OCI-LY7 (cell line): ENCODE data around the gene STK10. TPM values are rescaled to one million over a fixed set of nuclear protein-coding genes. Genes with fewer than 3 reads are reported as not detected.

Experiments
- BruUV-seq: library from RNA; stranded (reverse); fragments of 400-500 nt; replicated peaks from 2 replicates; lab custom pipeline; 2021; lab: Mats Ljungman, UMichigan
- CTCF ChIA-PET: fragments of 300-600 bp; sonication (Branson Sonifier 250); formaldehyde crosslinking; loops from one replicate; lab custom pipeline; 2022; ENCODE audit warnings: antibody characterized with exemption; ENCODE audit not compliant: unreplicated experiment; lab: Charles Lee
- POLR2A ChIA-PET: fragments of 300-600 bp; sonication (Branson Sonifier 250); formaldehyde crosslinking; loops from one replicate; lab custom pipeline; 2022; ENCODE audit warnings: antibody characterized with exemption; lab: Charles Lee
- DNase-seq: peaks from one replicate; pipeline ENCODE4 v3.0.0-alpha.2; 2015; ENCODE audit warnings: low spot score
- H2AFZ ChIP-seq: fragments of 200-600 bp; sonication (generic), shearing (Covaris generic); 2 replicates; pipeline ENCODE4 v1.6.1; 2014; ENCODE audit warnings: mild to moderate bottlenecking, antibody characterized with exemption, low read length, moderate library complexity
- H3K27ac ChIP-seq: fragments of 200-600 bp; sonication (generic); 2 replicates; pipeline ENCODE4 v1.5.1; 2014; ENCODE audit warnings: mixed run types, low read depth, mild to moderate bottlenecking, moderate library complexity, low read length, inconsistent platforms; ENCODE audit not compliant: poor library complexity, severe bottlenecking
- H3K36me3 ChIP-seq: fragments of 200-600 bp; sonication (generic); 2 replicates; pipeline ENCODE4 v1.6.1; 2014; ENCODE audit warnings: mild to moderate bottlenecking, antibody characterized with exemption, low read length, moderate library complexity, mixed read lengths; ENCODE audit not compliant: insufficient read depth
- H3K4me1 ChIP-seq: fragments of 200-600 bp; sonication (generic); 2 replicates; pipeline ENCODE4 v1.5.1; 2014; ENCODE audit warnings: mild to moderate bottlenecking, low read length; ENCODE audit not compliant: insufficient read depth, poor library complexity, severe bottlenecking
- H3K4me2 ChIP-seq: fragments of 200-600 bp; sonication (generic); 2 replicates; pipeline ENCODE4 v1.6.1; 2014; ENCODE audit warnings: mild to moderate bottlenecking, low read length
- H3K4me3 ChIP-seq: fragments of 200-600 bp; sonication (generic); 2 replicates; pipeline ENCODE4 v1.5.1; 2014; ENCODE audit warnings: mild to moderate bottlenecking, low read depth, low read length; ENCODE audit not compliant: poor library complexity, severe bottlenecking
- H3K79me2 ChIP-seq: fragments of 200-600 bp; sonication (generic); 2 replicates; pipeline ENCODE4 v1.6.1; 2016; ENCODE audit warnings: low read depth, mild to moderate bottlenecking, low read length, moderate library complexity, mixed read lengths; ENCODE audit not compliant: insufficient read depth
- H3K9me2 ChIP-seq: fragments of 200-600 bp; sonication (generic); 2 replicates; pipeline ENCODE4 v1.6.1; 2016; ENCODE audit warnings: mild to moderate bottlenecking, low read length, mixed read lengths; ENCODE audit not compliant: insufficient read depth
- H3K9me3 ChIP-seq: fragments of 200-600 bp; sonication (generic); 2 replicates; pipeline ENCODE4 v1.6.1; 2014; ENCODE audit warnings: mild to moderate bottlenecking, mixed run types, low read length, mixed read lengths
- H4K20me1 ChIP-seq: fragments of 200-600 bp; sonication (generic); 2 replicates; pipeline ENCODE4 v1.6.1; 2014; ENCODE audit warnings: mild to moderate bottlenecking, antibody characterized with exemption, low read length, moderate library complexity, mixed read lengths; ENCODE audit not compliant: insufficient read depth
- EZH2phosphoT487 ChIP-seq: fragments of 200-600 bp; sonication (generic); IDR thresholded peaks from 2 replicates; pipeline ENCODE4 v1.6.1; 2018; ENCODE audit warnings: low read depth, borderline replicate concordance, mild to moderate bottlenecking, mixed run types, antibody characterized with exemption, low read length, moderate library complexity, mixed read lengths
- intact Hi-C: fragments of 100-400 bp; cut with micrococcal nuclease; formaldehyde crosslinking; loops from one replicate; pipeline ENCODE4 v1.10.0; 2022; ENCODE audit not compliant: unreplicated experiment
- total RNA-seq, 2 experiments: library from RNA; depleted of rRNA in 1 of 2; stranded (reverse); fragments of >200 nt in 1 of 2; shearing (Covaris generic) in 1 of 2; gene quantifications; 2 replicates each; pipeline ENCODE4 v1.2.3, GENCODE V29; 2014 to 2022
- TF ChIP-seq, protein P1 (sequence below): fragments of 200-600 bp; sonication (generic); conservative IDR thresholded peaks from 2 replicates; pipeline ENCODE4 v1.5.1; 2014; ENCODE audit warnings: mild to moderate bottlenecking, antibody characterized with exemption, low read length, moderate library complexity, mixed read lengths

STK10 gene
- total RNA-seq, 2 experiments from 2014 or later, result 53.7 to 89.7 TPM

DNA sequence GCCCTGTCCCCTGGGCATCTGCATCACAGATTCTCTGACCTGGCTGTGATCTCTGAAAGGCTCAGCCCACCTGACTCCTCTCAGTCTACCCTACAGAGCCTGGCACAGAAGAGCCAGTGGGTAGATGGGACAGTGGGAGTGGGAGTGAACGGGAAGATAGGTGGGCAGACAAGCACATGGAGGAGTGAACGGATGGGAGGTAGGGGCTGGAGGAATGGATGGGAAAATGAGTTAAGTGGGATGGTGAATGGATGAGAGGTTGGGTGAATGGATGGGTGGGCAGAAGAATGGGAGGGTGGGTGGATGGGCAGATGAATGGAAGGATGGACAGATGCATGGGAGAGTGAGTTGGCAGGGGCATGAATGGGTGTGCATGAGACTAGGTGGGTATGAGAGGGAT is 18.8 kb downstream of the STK10 start:
- Histone ChIP-seq H3K4me1 (peaks cover 25% of the 10 kb centered on the region), H3K4me2 (no peak overlapping the region), H2AFZ (no peak overlapping the region), H3K4me3 (no peak overlapping the region), H3K9me2 (no peaks in the 10 kb centered on the region), H3K36me3 (no peaks in the 10 kb centered on the region; the same call in 1 of the 2 replicates), H3K9me3 (no peaks in the 10 kb centered on the region), H3K27ac (no peak overlapping the region), H3K79me2 (peaks cover 17% of the 10 kb centered on the region; the same call in 1 of the 2 replicates), H4K20me1 (no peaks in the 10 kb centered on the region)
- no peak for DNase-seq
- no TSS peak for BruUV-seq
- POLR2A ChIA-PET, result interaction anchor here (1.0 kb wide), 1 partner anchor 13 kb away, joined by 3 read pairs; no protein-coding TSS in a partner anchor
- TF ChIP-seq, protein P1, sequence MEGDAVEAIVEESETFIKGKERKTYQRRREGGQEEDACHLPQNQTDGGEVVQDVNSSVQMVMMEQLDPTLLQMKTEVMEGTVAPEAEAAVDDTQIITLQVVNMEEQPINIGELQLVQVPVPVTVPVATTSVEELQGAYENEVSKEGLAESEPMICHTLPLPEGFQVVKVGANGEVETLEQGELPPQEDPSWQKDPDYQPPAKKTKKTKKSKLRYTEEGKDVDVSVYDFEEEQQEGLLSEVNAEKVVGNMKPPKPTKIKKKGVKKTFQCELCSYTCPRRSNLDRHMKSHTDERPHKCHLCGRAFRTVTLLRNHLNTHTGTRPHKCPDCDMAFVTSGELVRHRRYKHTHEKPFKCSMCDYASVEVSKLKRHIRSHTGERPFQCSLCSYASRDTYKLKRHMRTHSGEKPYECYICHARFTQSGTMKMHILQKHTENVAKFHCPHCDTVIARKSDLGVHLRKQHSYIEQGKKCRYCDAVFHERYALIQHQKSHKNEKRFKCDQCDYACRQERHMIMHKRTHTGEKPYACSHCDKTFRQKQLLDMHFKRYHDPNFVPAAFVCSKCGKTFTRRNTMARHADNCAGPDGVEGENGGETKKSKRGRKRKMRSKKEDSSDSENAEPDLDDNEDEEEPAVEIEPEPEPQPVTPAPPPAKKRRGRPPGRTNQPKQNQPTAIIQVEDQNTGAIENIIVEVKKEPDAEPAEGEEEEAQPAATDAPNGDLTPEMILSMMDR, result no peak
- no peak for TF ChIP-seq EZH2phosphoT487
- intact Hi-C loops, result no loop called here
- CTCF ChIA-PET, result no interaction called here

DNA sequence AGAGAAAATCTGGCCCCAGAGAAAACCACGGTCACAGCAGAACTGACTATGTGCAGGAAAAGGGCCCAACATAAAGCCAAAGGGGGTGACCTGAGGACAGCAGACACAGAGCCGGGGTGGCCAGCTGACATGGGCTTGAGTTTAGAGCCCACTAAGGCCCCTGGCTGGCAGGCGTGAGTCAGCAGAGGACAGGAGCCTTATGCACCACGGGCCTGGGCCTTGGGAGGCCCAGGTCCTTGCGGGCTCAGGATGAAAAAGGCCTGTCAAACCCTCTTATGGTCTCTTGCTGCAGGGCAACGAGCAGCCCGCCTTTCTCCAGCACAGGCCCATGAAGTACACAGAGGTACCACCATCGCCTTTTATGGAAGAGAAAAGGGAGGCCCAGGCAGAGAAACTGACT is 19.7 kb downstream of the STK10 start:
- H3K9me2 ChIP-seq, result no peaks in the 10 kb centered on the region
- no peak overlapping the region for H3K4me3 ChIP-seq
- no peak overlapping the region for H3K4me2 ChIP-seq
- no peak overlapping the region for H2AFZ ChIP-seq
- TF ChIP-seq EZH2phosphoT487, result no peak
- TF ChIP-seq, protein P1, result no peak
- peaks cover 17% of the 10 kb centered on the region for H3K4me1 ChIP-seq
- intact Hi-C loops, result no loop called here
- no peaks in the 10 kb centered on the region; the same call in 1 of the 2 replicates for H3K36me3 ChIP-seq
- CTCF ChIA-PET, result no interaction called here
- no peak overlapping the region for H3K27ac ChIP-seq
- H4K20me1 ChIP-seq, result no peaks in the 10 kb centered on the region
- BruUV-seq, result no TSS peak
- POLR2A ChIA-PET, result interaction anchor here (1.0 kb wide), 1 partner anchor 12 kb away, joined by 3 read pairs; no protein-coding TSS in a partner anchor
- H3K9me3 ChIP-seq, result no peaks in the 10 kb centered on the region
- no peak for DNase-seq
- H3K79me2 ChIP-seq, result peaks cover 8% of the 10 kb centered on the region; the same call in 1 of the 2 replicates

GRCh38 chr5:172167895-172168294 is 20.1 kb downstream of the STK10 start:
- H3K4me1 ChIP-seq, result peaks cover 13% of the 10 kb centered on the region
- no peak overlapping the region for H2AFZ ChIP-seq
- no peak for DNase-seq
- no peak for TF ChIP-seq EZH2phosphoT487
- TF ChIP-seq, protein P1, result no peak
- H3K9me2 ChIP-seq, result no peaks in the 10 kb centered on the region
- H3K79me2 ChIP-seq, result 0 out of 2 replicates have a peak, but pooled peaks cover 4% of the 10 kb centered on the region
- H3K36me3 ChIP-seq, result no peaks in the 10 kb centered on the region; the same call in 1 of the 2 replicates
- no peak overlapping the region for H3K4me2 ChIP-seq
- H3K4me3 ChIP-seq, result no peak overlapping the region
- CTCF ChIA-PET, result no interaction called here
- no peaks in the 10 kb centered on the region for H3K9me3 ChIP-seq
- intact Hi-C loops, result no loop called here
- POLR2A ChIA-PET, result interaction anchor here (1.0 kb wide), 1 partner anchor 12 kb away, joined by 3 read pairs; no protein-coding TSS in a partner anchor
- H4K20me1 ChIP-seq, result no peaks in the 10 kb centered on the region
- no peak overlapping the region for H3K27ac ChIP-seq
- no TSS peak for BruUV-seq
